ENCODE results near the gene PTPN6. TPM values are rescaled to one million over a fixed set of nuclear protein-coding genes. Genes with fewer than 3 reads are reported as not detected.

The PTPN6 gene
- total RNA-seq, 1 experiment from 2014 or later = not detected

DNA sequence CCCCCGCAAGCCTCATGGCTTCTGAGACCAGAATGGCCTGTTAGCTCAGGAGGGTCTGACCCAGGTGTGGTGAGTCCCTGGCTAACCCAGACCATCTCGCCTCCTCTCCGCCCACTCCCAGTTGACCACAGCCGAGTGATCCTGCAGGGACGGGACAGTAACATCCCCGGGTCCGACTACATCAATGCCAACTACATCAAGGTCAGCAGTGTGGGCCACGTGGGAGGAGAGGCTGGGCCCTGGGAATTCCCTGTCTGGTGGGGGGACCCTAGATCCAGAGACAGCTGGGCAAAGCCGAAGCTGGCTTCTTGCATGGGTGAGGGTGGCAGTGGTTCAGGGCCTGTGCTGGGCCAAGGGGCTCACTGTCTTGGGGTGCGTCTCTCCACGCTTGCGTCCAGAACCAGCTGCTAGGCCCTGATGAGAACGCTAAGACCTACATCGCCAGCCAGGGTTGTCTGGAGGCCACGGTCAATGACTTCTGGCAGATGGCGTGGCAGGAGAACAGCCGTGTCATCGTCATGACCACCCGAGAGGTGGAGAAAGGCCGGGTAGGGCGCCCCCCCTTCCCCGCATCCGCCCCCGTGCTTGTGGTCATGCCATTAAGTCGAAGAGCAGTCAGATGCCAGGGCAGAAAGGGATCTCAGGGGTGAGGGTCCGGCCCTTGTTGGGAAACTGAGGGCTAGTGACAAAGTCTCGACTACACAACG is 5.0 kb downstream of the PTPN6 start:
- no peak for DNase-seq (ENCODE audit: low read depth)

GRCh38 chr12:6957151-6957701 is 6.1 kb downstream of the PTPN6 start:
- no peak for DNase-seq (ENCODE audit: low read depth)

- no peak for DNase-seq (ENCODE audit: low read depth)
Measured at GRCh38 chr12:6957741-6958608, 6.8 kb downstream of the PTPN6 start.

- DNase-seq (ENCODE audit: low read depth) = no peak
Measured at GRCh38 chr12:6958609-6959057, 7.5 kb downstream of the PTPN6 start.

GRCh38 chr12:6959058-6959804 is 8.1 kb downstream of the PTPN6 start:
- no peak for DNase-seq (ENCODE audit: low read depth)

- DNase-seq (ENCODE audit: low read depth) = no peak
Measured at GRCh38 chr12:6959805-6960592, 8.8 kb downstream of the PTPN6 start.

DNA sequence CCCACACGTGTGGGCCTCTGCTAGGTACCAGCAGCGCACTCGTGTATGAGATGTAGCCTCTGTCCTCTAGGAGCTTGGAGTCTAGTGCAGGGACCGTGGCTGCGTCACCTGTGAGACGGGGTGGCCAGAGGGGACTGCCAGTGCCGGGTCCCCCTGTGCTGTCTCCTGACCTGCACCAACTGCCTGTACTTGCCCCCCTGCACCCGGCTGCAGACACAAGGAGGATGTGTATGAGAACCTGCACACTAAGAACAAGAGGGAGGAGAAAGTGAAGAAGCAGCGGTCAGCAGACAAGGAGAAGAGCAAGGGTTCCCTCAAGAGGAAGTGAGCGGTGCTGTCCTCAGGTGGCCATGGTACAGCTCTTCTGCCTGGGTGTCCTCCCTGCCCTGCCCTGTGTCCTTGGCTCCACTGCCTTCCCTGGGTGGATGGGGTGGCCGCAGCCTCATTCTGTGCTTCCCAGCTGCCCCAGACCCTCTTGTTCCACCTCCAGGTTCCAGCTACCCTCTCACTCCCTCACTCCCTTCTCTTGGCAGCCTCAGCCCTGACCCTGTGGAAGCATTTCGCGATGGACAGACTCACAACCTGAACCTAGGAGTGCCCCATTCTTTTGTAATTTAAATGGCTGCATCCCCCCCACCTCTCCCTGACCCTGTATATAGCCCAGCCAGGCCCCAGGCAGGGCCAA is 9.6 kb downstream of the PTPN6 start:
- no peak for DNase-seq (ENCODE audit: low read depth)

DNA sequence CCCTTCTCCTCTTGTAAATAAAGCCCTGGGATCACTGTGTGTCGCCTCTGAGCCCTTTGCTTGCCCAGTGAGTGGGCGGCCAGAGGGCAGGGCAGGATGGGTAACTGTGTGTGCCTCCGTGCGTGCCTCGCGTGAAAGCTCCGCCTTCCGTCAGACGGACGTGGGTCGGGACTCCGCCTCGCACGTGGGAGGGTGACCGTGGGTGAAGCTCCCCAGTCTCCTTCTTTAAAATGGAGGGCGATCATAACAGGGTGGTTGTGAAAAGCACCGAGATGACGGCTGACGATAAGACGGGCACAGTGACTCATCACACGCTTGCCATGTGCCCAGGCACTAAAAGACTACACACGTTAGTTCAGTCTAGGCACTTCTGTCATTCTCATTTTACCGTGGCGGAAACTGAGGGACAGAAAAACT is 10.1 kb downstream of the PTPN6 start:
- DNase-seq (ENCODE audit: low read depth) = peak; percentile 86

DNA sequence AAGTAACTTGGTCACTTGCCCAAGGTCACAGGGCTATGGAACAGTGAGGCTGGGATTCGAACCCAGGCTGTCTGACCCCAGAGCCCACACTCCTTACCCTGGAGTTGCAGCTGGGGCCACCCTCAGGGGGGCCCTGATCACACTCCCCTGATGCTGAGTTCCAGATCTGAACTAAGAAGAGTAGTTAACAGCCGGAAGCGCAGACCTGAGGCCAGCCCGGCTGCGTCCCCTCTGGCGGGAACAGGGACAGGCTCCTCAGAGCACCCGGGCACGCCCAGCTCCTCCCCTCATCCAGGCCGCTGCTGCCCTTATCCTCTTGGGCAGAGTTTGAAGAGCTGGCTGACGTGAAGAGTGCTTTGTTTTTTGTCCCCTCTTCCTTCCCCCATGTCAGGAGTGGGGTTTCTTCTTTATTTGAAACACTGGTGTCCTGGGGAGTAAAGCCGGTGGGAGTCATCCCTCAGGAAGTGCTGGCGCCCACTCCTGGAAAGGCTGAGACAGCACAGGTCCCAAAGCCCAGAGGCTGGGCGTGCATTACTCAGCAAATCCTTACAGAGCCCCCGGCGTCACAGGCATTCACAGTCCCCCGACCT is 10.6 kb downstream of the PTPN6 start:
- DNase-seq (ENCODE audit: low read depth) = peak; percentile 90

DNA sequence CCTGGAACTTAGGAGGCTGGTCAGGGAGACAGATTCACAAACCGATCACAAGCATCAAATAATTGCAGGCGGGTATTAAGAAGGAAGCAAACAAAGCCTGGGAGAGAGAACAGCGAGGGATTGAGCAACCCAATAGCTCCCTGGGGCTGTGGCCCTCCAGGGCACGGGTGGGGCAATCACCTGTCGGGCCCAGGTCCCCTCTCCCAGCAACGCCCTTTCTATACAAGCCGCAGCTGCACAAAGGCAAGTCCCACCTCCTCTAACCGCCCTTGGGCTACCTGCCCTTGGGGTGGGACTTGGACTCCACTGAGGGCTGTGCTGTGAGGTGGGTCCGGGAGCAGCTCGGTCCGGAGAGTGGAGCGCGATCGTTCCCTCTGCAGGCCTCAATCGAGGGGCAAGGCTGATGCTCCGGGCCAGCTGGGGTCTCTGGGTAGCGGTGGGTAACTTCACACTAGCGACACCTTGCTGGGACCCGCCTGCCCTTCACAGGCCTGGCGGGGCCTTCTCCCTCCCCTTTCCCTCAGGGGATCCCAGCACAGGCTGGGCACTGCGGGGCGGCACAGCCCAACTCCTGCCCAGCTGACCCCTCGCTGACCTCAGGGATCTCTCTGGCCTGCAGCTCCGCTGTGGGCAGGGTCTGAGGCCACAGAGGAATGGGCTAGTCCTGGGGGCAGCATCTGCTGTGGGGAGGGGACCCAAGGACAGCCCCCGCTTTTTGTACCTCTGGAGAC is 11.3 kb downstream of the PTPN6 start:
- DNase-seq (ENCODE audit: low read depth) = no peak

GRCh38 chr12:6963016-6963731 is 12.0 kb downstream of the PTPN6 start:
- no peak for DNase-seq (ENCODE audit: low read depth)

DNA sequence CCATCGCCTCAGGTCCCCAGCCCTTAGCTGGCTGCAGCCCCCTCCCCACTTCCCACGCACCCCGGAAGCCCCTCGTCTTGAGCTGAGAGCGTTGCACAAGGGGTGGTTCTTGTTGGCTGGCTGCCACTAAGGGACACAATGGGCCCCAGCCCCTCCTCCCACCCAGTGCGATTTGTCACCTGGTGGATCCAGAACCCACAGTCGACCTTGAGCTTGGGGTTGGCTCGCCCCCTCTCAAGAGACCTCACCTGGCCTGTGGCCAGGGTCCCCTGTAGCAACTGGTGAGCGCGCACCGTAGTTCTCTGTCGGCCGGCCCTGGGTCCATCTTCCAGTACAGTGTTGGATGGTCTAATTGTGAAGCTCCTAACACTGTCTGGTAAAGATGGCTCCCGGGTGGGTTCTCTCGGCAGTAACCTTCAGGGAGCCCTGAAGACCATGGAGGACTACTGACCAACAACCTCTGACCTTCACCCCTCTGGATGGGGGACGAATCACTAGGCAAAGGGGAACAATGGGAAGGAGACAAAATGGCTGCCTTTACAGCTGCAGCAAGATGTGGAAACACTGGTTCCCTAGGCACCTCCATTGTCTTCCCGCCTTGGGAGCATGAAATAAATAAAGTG is 12.7 kb downstream of the PTPN6 start:
- DNase-seq (ENCODE audit: low read depth) = no peak

DNA sequence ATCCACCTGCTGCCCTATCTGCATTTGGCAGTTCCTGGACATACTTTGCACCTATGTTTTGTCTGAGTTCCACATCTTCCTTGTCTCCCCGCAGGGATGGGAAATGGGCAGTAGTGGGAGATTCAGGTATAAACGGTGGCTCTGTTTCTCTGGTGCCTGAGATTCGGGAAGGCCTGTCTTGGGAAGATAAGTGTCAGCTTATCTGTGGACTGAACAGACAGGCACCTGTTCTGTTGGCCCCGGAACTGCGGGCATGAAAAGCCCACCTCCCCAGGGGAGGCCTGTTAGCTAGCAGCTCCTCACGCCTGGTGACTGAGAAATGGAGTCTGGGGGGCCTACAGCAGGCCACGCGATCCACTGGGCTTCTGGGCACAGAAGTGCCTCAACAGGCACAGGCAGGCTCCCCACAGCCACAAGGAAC is 13.5 kb downstream of the PTPN6 start:
- DNase-seq (ENCODE audit: low read depth) = no peak

- peak; percentile 85 for DNase-seq (ENCODE audit: low read depth)
Measured at GRCh38 chr12:6965026-6965661, 14.0 kb downstream of the PTPN6 start.

DNA sequence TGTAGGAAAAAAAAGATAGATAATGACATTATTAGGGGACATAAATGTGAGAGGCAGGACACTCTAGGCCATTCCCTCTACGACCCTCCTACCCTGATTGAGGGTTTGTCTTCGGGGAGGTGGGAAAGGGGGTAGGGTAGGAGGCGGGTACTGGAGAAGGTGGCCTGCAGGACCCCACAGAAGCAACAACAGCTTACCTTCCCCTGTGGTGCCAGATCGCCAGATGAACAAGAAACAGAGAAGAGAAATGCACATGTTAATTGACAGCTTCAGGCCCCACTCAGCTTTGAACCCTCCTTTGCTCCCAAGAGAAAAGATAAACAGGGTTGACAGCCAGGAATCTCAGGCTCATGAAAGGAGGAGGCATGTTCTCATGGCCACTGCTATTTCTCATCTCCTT is 14.6 kb downstream of the PTPN6 start:
- DNase-seq (ENCODE audit: low read depth) = no peak

DNA sequence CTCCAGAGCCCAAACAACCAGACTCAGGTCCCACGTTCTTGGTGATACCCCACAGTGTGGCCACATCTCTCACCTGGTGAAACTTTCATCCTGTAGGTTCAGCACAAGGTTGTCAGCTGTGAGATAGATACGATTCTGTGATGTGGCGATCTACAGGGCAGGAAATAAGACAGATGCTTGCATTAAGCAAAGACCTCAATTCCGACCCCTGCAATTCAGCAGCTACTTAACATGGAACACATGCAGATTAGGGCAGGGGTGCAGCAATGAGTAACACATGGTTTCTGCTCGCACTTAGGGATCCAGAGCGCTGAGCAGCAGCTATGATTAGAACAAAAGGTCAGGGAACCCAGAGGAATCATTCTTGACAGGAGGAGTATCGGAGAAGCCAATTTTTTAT is 15.2 kb downstream of the PTPN6 start:
- no peak for DNase-seq (ENCODE audit: low read depth)

- DNase-seq (ENCODE audit: low read depth) = no peak
Measured at GRCh38 chr12:6967651-6968100, 16.5 kb downstream of the PTPN6 start.

DNA sequence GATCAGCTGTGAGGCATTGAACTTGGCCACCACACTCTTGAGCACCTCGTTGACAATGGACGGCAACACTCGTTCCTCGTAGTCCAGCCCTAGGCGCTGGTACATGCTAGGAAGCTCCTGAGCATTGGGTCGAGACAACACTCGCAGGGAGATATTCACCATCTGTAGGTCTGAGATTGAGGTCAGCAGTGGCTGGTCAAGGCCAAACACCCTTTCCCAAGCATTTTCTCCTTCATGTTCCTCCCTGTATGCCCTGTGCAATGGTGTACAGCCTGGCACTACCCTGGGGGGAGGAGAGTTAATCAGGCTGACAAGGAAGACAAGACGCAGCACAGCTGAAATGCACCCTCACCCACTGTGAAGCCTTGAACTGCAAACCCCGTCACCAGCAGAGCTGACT is 17.3 kb downstream of the PTPN6 start:
- peak; percentile 1 for DNase-seq (ENCODE audit: low read depth)

Data from Daoy (cell line).